HFF-Myc (cell line): ENCODE results near the gene SESN3.

Source experiments
- DNase-seq: peaks from one replicate; pipeline ENCODE4 v3.0.0-alpha.2; 2011; ENCODE audit warnings: low read depth; ENCODE audit errors: extremely low read depth
- H3K4me3 ChIP-seq: replicated peaks from 2 replicates; pipeline ENCODE4 v1.5.1; 2011; ENCODE audit warnings: low read depth, mild to moderate bottlenecking, control low read depth, low read length
- TF ChIP-seq, protein P1 (sequence below): IDR thresholded peaks from 2 replicates; pipeline ENCODE4 v1.5.1; 2012; ENCODE audit warnings: mild to moderate bottlenecking, low read depth, low read length, control low read depth; ENCODE audit errors: missing control alignments

SESN3 gene

DNA sequence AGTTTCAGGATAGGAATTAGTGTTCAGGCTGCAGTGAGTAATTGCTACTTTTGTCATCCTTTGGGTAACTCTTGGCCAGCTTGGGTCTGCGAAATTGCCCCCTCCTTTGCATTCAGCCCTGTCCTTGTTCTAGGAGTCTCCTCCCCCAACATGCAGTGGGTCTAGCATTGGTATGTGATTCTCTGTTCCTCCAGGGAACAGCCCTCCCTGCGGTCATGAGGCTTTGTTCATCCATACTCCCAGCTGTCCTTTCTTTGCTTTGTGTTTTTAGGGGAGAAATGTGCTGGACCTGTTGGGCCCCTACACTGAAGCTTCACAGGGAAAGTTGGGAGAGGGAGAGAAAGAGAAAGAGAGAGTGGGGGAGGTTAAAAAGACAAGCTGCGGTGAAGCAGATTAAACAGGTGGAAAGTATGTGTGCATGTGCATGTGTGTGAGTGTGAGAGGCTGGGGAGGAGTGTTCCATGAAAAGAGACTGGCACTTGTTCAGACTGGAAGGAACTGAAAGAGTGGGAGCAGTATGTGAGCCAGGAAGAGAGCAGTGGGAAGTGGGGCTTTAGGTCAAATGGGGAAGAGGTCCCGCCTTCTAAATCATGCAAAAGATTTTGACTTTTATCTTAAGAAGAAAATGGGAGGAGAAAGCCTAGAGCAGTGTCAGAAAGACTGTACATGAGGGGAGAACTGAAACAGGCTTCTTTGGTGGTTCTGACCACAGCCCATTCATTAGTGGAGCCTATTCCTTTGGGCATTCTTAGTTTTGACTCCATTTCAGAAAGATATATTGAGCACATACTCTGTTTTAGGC, 17.9 kb upstream of the SESN3 start:
- no peak overlapping the region for H3K4me3 ChIP-seq
- TF ChIP-seq, protein P1, sequence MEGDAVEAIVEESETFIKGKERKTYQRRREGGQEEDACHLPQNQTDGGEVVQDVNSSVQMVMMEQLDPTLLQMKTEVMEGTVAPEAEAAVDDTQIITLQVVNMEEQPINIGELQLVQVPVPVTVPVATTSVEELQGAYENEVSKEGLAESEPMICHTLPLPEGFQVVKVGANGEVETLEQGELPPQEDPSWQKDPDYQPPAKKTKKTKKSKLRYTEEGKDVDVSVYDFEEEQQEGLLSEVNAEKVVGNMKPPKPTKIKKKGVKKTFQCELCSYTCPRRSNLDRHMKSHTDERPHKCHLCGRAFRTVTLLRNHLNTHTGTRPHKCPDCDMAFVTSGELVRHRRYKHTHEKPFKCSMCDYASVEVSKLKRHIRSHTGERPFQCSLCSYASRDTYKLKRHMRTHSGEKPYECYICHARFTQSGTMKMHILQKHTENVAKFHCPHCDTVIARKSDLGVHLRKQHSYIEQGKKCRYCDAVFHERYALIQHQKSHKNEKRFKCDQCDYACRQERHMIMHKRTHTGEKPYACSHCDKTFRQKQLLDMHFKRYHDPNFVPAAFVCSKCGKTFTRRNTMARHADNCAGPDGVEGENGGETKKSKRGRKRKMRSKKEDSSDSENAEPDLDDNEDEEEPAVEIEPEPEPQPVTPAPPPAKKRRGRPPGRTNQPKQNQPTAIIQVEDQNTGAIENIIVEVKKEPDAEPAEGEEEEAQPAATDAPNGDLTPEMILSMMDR = no peak

DNA sequence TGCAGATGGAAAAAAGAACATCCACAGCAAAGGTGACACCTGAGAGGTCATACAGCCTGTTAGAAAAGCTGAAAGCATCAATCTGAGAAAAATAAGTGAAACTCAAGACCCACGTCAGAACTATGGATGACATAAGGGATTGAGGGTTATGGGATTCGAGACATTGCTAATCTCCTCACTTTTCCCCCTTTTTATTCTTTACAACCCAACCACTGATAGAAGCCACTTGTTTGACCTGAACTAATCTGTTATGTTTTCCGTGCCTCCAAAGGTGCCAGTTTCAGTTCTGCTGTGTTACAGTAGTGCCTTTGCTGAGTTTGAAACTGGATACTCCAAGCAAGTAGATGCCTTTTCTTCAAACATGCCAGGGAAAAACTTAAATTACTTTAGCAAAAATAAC, 16.9 kb upstream of the SESN3 start:
- H3K4me3 ChIP-seq = no peak overlapping the region
- no peak for DNase-seq
- TF ChIP-seq, protein P1 = no peak

More for the DNA sequence above, 17.9 kb upstream of the SESN3 start:
- DNase-seq = no peak

DNA sequence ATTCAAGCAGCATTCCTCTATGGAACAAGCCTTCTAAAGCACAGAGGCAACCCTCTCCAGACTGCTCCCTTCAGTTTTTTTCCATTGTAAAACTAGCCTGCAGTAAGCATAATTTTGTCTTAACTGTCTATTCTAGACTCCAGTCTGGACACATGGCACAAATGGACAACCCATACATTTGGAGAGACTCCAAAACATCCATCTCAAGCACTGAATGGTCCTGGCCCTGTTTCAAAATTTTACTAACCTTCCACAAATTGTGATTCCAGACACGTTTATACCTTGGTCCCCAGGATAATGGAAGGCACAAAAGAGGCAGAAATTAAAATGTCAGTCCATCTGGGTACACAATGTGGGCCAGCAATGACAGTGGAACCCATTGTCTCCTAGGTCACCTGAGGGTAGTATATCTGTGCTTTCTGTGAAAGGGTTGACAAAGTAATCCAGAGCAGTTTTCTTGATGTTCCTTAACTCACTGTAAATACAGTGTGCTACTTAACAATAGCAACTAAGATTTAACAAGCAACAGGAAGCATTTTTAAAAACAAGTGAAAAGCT, 16.2 kb upstream of the SESN3 start:
- TF ChIP-seq, protein P1 = no peak
- no peak overlapping the region for H3K4me3 ChIP-seq
- DNase-seq = no peak

DNA sequence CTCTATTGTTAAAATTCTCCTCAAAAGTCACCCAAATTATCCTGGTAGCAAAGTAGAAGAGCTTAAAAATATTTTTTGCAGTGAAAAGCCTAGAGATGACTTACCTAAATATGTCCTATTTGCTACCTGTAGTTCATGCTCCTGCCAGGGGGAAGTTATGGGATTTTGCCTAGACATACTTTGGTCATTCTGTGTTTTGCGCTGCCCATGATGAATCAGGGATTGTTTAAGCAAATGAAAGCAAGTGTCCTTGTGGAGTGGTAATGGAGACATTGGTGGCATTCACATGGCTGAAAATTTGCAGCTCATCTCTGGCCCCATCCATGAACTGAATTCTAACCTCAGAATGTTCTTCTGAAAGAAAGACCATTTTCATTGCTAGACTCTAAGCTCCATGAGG, 14.6 kb upstream of the SESN3 start:
- H3K4me3 ChIP-seq = no peak overlapping the region
- TF ChIP-seq, protein P1 = no peak
- DNase-seq = no peak

DNA sequence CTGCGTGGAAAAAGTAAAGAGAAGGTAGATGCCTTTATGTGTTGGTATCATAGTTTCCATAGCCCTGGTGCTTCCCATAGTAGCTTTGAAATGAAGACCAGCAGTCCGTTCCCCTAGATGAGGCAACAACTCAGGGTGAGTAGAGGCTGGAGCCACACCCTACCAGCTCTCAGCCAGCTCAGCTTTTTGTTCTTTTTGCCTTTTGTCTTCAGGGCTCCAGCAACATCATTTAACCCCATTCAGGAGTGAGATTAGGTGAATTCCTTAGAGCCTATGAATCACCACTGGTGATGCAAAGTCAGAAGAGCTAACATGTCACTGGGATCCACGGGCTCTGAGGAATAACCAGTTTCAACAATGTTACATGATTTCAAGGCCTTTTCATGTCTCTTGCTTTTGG, 14.0 kb upstream of the SESN3 start:
- TF ChIP-seq, protein P1 = no peak
- DNase-seq = no peak

DNA sequence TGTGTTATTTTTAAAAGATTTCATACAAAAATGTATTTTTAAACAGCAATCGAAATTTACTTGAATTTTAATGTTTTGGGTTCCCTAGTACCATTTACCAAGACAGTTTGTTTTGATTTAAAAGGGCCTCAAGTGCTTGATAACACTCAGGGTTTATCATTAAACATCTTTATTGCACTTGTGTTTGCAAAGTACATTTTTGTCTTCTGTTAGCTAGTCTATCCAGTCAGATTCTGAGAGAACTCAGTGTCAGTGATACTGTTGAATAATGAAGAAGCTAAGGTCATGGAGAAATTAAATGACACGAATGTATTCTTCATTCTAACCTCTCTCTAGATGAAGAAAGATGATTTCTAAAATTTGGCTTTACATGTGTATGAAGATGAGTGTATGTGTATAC, 12.7 kb upstream of the SESN3 start:
- no peak for DNase-seq
- H3K4me3 ChIP-seq = no peak overlapping the region
- TF ChIP-seq, protein P1 = no peak

More for the DNA sequence above, 14.0 kb upstream of the SESN3 start:
- no peak overlapping the region for H3K4me3 ChIP-seq
